A549 treated with ZK216348 at 1 μM for 4 hours (cell line): ENCODE results near the gene CCRL2. TPM values are rescaled to one million over a fixed set of nuclear protein-coding genes. Genes with fewer than 3 reads are reported as not detected.

Experiments used
- total RNA-seq: library from RNA; stranded (reverse); fragments of 200-300 nt; extraction: Qiagen RNA extraction; gene quantifications from 5 replicates; pipeline ENCODE4 v1.2.3, GENCODE V29; 2022; ENCODE audit warnings: low read depth

Gene CCRL2, protein sequence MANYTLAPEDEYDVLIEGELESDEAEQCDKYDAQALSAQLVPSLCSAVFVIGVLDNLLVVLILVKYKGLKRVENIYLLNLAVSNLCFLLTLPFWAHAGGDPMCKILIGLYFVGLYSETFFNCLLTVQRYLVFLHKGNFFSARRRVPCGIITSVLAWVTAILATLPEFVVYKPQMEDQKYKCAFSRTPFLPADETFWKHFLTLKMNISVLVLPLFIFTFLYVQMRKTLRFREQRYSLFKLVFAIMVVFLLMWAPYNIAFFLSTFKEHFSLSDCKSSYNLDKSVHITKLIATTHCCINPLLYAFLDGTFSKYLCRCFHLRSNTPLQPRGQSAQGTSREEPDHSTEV
- 0.14 to 0.42 TPM (median 0.16 TPM) in 3 of 5 replicates, not detected in the others for total RNA-seq

DNA sequence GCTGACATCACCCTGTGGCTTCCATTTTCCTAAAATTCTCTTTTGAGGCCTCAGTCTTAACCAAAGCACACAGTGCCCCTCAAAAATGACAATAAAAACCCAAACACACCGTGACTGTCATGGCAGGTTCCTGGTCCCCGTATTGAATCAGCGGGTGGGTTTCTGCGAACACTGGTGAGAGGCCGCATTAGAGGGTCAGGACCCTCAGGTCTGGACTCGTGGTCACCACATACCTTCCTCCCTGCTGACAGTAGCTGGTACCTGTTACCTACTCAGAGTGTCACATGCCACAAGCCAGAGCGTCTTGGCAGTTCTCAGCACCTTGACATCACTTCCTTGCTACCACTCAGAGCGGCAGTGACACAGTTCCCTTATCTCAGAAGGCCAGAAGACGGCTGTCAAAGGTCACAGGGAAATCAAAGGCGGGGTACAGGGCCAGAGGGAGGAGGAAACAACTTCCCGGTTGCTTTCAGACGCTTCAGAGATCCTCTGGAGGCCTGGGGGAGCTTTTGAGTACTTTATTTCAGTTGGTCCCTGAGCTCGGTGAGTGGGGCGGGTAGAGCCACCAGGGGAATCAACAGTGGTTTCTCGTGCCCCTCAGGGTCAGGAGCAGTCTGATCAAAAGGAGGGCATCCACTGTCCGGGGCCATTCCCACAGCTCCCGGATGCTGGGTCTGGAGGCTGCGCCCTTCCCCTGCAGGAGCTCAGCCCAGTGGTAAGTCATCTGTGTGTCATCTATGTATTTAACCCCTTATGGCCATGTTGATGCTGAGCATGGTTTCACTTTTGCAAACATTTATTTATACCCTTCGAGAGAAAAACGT is at the start of gene CCRL2, which contains the start of gene CCR5AS:
Gene CCRL2 (plus strand): TSS at position 472 of the 824 bp plus-strand sequence. CDS start 821 bp downstream, outside the sequence.
Gene CCR5AS (minus strand): TSS at position 279 of the 824 bp plus-strand sequence.

DNA sequence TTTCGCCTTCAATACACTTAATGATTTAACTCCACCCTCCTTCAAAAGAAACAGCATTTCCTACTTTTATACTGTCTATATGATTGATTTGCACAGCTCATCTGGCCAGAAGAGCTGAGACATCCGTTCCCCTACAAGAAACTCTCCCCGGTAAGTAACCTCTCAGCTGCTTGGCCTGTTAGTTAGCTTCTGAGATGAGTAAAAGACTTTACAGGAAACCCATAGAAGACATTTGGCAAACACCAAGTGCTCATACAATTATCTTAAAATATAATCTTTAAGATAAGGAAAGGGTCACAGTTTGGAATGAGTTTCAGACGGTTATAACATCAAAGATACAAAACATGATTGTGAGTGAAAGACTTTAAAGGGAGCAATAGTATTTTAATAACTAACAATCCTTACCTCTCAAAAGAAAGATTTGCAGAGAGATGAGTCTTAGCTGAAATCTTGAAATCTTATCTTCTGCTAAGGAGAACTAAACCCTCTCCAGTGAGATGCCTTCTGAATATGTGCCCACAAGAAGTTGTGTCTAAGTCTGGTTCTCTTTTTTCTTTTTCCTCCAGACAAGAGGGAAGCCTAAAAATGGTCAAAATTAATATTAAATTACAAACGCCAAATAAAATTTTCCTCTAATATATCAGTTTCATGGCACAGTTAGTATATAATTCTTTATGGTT is 36.1 kb upstream of the CCRL2 start, which contains the start of gene CCR5:
Gene CCR5 (plus strand): TSS at position 108 of the 680 bp plus-strand sequence. CDS start 1,957 bp downstream, outside the sequence.

Other genes starting within 250 kb of the CCRL2 start
- not detected in 5 replicates for gene CCR1, start 198.9 kb upstream of the CCRL2 start, total RNA-seq
- gene CCR3, start 164.8 kb upstream of the CCRL2 start, total RNA-seq = not detected in 5 replicates
- gene CCR2, start 53.1 kb upstream of the CCRL2 start, total RNA-seq = not detected in 5 replicates
- gene CCR5, start 36.3 kb upstream of the CCRL2 start, total RNA-seq = not detected in 5 replicates
- not detected in 5 replicates for gene LTF, start 57.6 kb downstream of the CCRL2 start, total RNA-seq
- not detected in 5 replicates for gene RTP3, start 90.7 kb downstream of the CCRL2 start, total RNA-seq
- gene LRRC2, start 159.0 kb downstream of the CCRL2 start, total RNA-seq = not detected in 5 replicates
- not detected in 5 replicates for gene FAM240A, start 205.3 kb downstream of the CCRL2 start, total RNA-seq